Sigmoid colon (tissue), 3 donors: ENCODE measurements around the gene WNT16.

Experiments
- CTCF ChIP-seq, 4 experiments: fragments of 450-650 bp in 3 of 4; fragments of 200-600 bp in 1 of 4; IDR thresholded peaks; one replicate each; pipeline ENCODE4 v1.5.1; 2016 to 2019; ENCODE audit warnings: antibody characterized with exemption in 4 of 4, mild to moderate bottlenecking in 3 of 4, moderate library complexity in 2 of 4
- POLR2A ChIP-seq, 2 donors: fragments of 450-650 bp; IDR thresholded peaks; one replicate each; pipeline ENCODE4 v1.6.1; 2016; ENCODE audit warnings: antibody characterized with exemption in 2 of 2, mild to moderate bottlenecking in 2 of 2, moderate library complexity in 2 of 2

- TF ChIP-seq CTCF (IDR thresholded peaks at IDR 0.05) = no peak
- no peak for TF ChIP-seq POLR2A (IDR thresholded peaks at IDR 0.05)
Measured at GRCh38 chr7:121304102-121304658, 24.6 kb upstream of the WNT16 start.
